NB4 (cell line): ENCODE data around the gene FAM181A.

Experiments
- DNase-seq: peaks from one replicate; pipeline ENCODE4 v3.0.0; 2010; ENCODE audit warnings: low read depth
- H3K4me3 ChIP-seq: one replicate; pipeline ENCODE4 v1.5.1; 2011; ENCODE audit warnings: mild to moderate bottlenecking, low read depth, low read length, moderate library complexity
- MYC ChIP-seq: IDR thresholded peaks from 2 replicates; pipeline ENCODE4 v1.6.1; 2011; ENCODE audit warnings: low read depth, low read length
- POLR2A ChIP-seq: IDR thresholded peaks from 2 replicates; pipeline ENCODE4 v1.6.1; 2011; ENCODE audit warnings: mild to moderate bottlenecking; ENCODE audit not compliant: insufficient read length; ENCODE audit errors: extremely low read depth
- TF ChIP-seq, protein P1 (sequence below): IDR thresholded peaks from 2 replicates; pipeline ENCODE4 v1.6.1; 2011; ENCODE audit warnings: low read depth, low read length
- TF ChIP-seq, protein P2 (sequence below): IDR thresholded peaks from one replicate; pipeline ENCODE4 v1.5.1; 2012; ENCODE audit warnings: low read depth, low read length

Gene FAM181A

DNA sequence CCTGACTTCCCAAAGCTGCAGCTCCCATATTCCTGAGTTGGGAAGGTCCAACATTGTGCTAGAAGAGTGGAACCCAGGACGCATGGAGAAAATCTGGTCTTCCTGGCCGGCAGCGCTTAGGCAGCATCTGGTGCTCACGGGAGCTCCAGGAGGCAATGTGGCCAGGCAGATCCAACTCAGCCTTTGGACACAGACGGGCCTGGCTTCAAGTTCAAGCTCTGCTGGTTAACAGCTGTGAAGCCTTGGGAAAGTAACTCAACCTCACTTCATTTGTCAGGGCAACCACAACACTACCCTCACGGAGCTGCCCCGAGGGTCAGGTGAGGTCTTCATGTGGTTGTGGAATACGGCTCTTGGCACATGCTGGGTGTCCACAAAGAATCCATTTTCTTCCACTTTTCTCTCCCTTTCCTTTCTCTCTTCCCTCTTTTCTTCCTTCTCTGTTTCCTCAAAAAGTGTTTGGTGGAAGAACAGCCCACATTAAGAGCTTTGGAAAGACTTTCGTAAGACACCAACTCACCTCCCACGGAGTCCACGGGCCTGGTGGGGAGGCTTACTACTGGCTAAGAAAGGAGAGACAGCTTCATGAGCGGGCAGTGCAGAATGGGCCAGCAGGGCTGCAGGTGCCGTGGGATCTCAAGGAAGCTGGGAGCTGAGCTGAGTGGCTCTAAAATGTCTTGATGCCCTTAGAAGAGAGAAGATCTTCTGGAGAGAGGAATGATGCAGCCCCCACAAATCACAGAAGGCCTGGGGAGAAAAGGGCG, 2.4 kb upstream of the FAM181A start:
- TF ChIP-seq, protein P1, sequence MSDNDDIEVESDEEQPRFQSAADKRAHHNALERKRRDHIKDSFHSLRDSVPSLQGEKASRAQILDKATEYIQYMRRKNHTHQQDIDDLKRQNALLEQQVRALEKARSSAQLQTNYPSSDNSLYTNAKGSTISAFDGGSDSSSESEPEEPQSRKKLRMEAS, result no peak
- TF ChIP-seq, protein P2, sequence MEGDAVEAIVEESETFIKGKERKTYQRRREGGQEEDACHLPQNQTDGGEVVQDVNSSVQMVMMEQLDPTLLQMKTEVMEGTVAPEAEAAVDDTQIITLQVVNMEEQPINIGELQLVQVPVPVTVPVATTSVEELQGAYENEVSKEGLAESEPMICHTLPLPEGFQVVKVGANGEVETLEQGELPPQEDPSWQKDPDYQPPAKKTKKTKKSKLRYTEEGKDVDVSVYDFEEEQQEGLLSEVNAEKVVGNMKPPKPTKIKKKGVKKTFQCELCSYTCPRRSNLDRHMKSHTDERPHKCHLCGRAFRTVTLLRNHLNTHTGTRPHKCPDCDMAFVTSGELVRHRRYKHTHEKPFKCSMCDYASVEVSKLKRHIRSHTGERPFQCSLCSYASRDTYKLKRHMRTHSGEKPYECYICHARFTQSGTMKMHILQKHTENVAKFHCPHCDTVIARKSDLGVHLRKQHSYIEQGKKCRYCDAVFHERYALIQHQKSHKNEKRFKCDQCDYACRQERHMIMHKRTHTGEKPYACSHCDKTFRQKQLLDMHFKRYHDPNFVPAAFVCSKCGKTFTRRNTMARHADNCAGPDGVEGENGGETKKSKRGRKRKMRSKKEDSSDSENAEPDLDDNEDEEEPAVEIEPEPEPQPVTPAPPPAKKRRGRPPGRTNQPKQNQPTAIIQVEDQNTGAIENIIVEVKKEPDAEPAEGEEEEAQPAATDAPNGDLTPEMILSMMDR, result no peak
- TF ChIP-seq POLR2A, result no peak
- TF ChIP-seq MYC, result no peak
- no peak for DNase-seq

DNA sequence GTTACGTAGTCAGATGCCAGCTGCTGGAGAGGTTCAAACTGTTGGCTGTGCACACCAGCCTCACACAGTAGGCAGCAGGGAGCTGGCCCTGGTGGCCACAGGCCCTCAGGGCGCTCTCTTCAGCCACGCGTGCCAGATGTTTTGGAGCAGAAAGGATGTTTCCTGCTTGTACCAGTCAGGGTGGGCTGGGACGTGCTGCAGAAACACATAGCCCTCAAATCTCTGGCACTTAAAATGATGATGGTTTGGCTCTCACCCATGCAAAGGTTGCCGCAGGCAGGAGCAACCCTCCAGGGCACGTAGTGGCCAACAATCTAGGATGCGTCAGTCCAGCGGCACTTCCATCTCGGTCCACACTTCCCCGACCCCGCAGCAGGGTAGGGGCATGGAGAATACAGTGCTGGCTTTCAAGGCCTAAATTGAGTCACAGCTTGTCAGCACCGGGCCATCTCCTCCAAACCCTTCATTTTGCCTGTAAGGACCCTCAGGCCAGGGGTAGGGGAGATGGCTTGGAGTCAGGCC, 1.7 kb upstream of the FAM181A start:
- no peak for TF ChIP-seq POLR2A
- TF ChIP-seq, protein P2, result no peak
- no peak for TF ChIP-seq MYC
- TF ChIP-seq, protein P1, result no peak
- no peak for DNase-seq

More for the DNA sequence above, 2.4 kb upstream of the FAM181A start:
- no peak overlapping the region for H3K4me3 ChIP-seq

DNA sequence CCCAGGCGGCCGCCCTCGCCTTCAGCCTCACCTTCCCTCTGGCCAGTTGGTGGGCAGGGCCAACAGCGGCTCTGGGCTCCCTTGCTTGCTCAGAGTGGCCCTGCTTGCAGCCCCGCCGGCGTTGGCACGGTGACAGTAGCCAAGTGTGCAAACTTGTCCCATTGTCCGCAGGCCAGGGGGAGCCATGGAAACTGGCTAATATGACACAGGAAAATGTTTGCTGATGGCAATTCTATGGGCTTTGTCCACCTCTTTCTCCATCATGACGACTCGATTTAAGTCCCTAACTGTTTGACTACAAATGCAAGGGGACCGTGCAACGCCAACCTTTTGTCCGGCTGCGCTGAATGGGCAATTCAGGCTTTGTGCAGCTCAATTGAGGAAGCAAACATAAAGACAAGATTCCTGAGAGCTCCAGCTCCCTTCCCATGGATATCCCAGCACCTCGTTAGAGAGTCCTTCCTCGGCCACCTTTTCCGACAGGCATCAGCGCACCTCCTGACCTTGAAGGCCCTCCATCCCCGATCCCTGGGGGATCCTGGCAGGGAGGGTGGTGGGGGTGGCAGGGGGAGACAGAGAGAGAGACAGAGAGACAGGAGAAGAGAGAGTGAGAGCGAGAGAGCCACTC, 785 bp upstream of the FAM181A start:
- TF ChIP-seq POLR2A (no peak), MYC (no peak)
- TF ChIP-seq, protein P1, result no peak
- TF ChIP-seq, protein P2, result no peak
- DNase-seq, result no peak

More for the DNA sequence above, 1.7 kb upstream of the FAM181A start:
- H3K4me3 ChIP-seq, result no peak overlapping the region

DNA sequence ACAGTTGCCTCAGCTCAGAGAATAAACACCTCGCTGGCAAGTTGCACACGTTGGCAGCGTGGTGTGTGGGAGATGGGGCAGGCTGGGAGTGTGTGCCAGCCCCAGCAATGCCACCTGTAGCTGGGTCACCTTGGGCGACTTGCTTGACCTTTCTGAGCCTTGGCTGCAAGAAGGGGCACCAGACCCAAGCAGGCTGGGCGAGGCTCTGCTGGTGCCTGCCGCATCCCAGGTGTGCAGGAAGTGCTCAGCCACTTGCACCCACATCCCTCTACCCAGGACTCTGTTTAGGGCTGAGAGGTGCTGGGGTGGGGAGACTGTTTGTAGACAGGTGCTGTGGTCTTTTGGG, 629 bp downstream of the FAM181A start:
- no peak overlapping the region for H3K4me3 ChIP-seq
- no peak for DNase-seq
- no peak for TF ChIP-seq POLR2A
- TF ChIP-seq, protein P1, result no peak
- TF ChIP-seq, protein P2, result no peak
- no peak for TF ChIP-seq MYC

More for the DNA sequence above, 785 bp upstream of the FAM181A start:
- no peak overlapping the region for H3K4me3 ChIP-seq

DNA sequence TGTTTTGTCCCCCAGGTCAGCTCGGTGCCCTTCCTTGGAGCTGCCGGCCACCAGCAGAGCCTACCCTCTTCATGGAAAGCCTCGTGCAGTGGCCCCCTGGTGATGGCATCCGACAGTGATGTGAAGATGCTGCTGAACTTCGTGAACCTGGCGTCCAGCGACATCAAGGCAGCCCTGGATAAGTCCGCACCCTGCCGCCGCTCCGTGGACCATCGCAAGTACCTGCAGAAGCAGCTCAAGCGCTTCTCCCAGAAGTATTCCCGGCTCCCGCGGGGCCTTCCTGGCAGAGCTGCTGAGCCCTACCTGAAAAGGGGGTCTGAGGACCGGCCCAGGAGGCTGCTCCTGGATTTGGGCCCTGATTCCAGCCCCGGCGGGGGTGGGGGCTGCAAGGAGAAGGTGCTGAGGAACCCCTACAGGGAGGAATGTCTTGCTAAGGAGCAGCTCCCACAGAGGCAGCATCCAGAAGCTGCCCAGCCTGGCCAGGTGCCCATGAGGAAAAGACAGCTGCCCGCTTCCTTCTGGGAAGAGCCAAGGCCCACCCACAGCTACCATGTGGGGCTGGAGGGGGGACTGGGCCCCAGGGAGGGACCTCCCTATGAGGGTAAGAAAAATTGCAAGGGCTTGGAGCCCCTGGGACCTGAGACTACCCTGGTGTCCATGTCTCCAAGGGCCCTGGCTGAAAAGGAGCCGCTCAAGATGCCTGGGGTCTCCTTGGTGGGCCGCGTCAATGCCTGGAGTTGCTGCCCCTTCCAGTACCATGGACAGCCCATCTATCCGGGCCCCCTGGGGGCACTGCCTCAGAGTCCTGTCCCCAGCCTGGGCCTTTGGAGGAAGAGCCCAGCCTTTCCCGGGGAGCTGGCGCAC, 1.3 kb downstream of the FAM181A start:
- no peak for DNase-seq
- H3K4me3 ChIP-seq, result no peak overlapping the region
- TF ChIP-seq, protein P1, result no peak
- no peak for TF ChIP-seq POLR2A
- TF ChIP-seq, protein P2, result no peak
- no peak for TF ChIP-seq MYC
